K562 (cell line): Measurements from ENCODE around the gene HMGA1. TPM values are rescaled to one million over a fixed set of nuclear protein-coding genes. Genes with fewer than 3 reads are reported as not detected.

Source experiments
- CBFA2T2 ChIP-seq: fragments of 450-650 bp; conservative IDR thresholded peaks from 2 replicates; pipeline ENCODE4 v1.6.1; 2017; ENCODE audit warnings: mild to moderate bottlenecking
- CBFB ChIP-seq: sonication (generic); formaldehyde crosslinking; IDR thresholded peaks from 2 replicates; pipeline ENCODE4 v1.4.0; 2020; ENCODE audit warnings: mild to moderate bottlenecking, missing genetic modification reagents
- CBX2 ChIP-seq: fragments of 200-600 bp; sonication (generic); IDR thresholded peaks from one replicate; pipeline ENCODE4 v1.6.1; 2012; ENCODE audit warnings: mild to moderate bottlenecking, low read length, inconsistent platforms; ENCODE audit not compliant: insufficient read depth, poor library complexity, severe bottlenecking
- CXXC5 ChIP-seq: fragments of 250-450 bp; sonication (Bioruptor Pico); IDR thresholded peaks from 2 replicates; pipeline ENCODE4 v1.8.0; 2022; ENCODE audit warnings: inconsistent platforms, mild to moderate bottlenecking, moderate library complexity
- DMBX1 ChIP-seq: fragments of 250-450 bp; sonication (Bioruptor Pico); IDR thresholded peaks from 2 replicates; pipeline ENCODE4 v1.8.0; 2022; ENCODE audit warnings: inconsistent platforms, mild to moderate bottlenecking, moderate library complexity, borderline replicate concordance
- DPF2 ChIP-seq: fragments of 450-650 bp; IDR thresholded peaks from 2 replicates; pipeline ENCODE4 v1.6.1; 2016
- ELF2 ChIP-seq: fragments of 250-450 bp; sonication (Bioruptor Pico); IDR thresholded peaks from 2 replicates; pipeline ENCODE4 v1.5.0; 2021; ENCODE audit warnings: mild to moderate bottlenecking
- ERF ChIP-seq: fragments of 450-650 bp; formaldehyde crosslinking; IDR thresholded peaks from 2 replicates; pipeline ENCODE4 v1.4.0; 2020; ENCODE audit warnings: mild to moderate bottlenecking, mixed read lengths
- GATA2 ChIP-seq: sonication (generic); formaldehyde crosslinking; IDR thresholded peaks from 2 replicates; pipeline ENCODE4 v1.4.0; 2020; ENCODE audit warnings: mild to moderate bottlenecking, missing genetic modification reagents
- LCOR ChIP-seq: sonication (generic); formaldehyde crosslinking; IDR thresholded peaks from 2 replicates; pipeline ENCODE4 v1.8.0; 2022; ENCODE audit warnings: mild to moderate bottlenecking, missing genetic modification reagents
- MAFG ChIP-seq: fragments of 450-650 bp; conservative IDR thresholded peaks from 2 replicates; pipeline ENCODE4 v1.6.1; 2016; ENCODE audit warnings: missing genetic modification characterization, missing compliant biosample characterization
- MTA2 ChIP-seq: fragments of 450-650 bp; IDR thresholded peaks from 2 replicates; pipeline ENCODE4 v1.6.1; 2016; ENCODE audit warnings: low read depth
- SIN3B ChIP-seq: fragments of 450-650 bp; IDR thresholded peaks from 2 replicates; pipeline ENCODE4 v1.6.1; 2017; ENCODE audit warnings: low read depth, mild to moderate bottlenecking, moderate library complexity
- SPI1 ChIP-seq: IDR thresholded peaks from 2 replicates; pipeline ENCODE4 v1.6.1; 2011; ENCODE audit warnings: low read depth, low read length, control low read depth, borderline replicate concordance
- SREBF2 ChIP-seq: sonication (generic); formaldehyde crosslinking; IDR thresholded peaks from 2 replicates; pipeline ENCODE4 v1.4.0; 2020; ENCODE audit warnings: mild to moderate bottlenecking, missing genetic modification reagents
- ZNF134 ChIP-seq: fragments of 250-450 bp; sonication (Bioruptor Pico); conservative IDR thresholded peaks from 2 replicates; pipeline ENCODE4 v1.4.0; 2020
- ZNF561 ChIP-seq: fragments of 450-650 bp; formaldehyde crosslinking; conservative IDR thresholded peaks from 2 replicates; pipeline ENCODE4 v1.4.0; 2020; ENCODE audit warnings: mild to moderate bottlenecking, moderate library complexity
- polyA plus RNA-seq, 8 experiments: library from polyadenylated mRNA; depleted of rRNA in 4 of 8; stranded (reverse) in 5 of 8; unstranded in 3 of 8; fragments of >200 nt; fragmentation: Nextera tagmentation in 2 of 8; fragmentation: Illumina TruSeq in 1 of 8; extraction: Ambion mirVana in 2 of 8; extraction: Trizol in 1 of 8; gene quantifications; 2 replicates each; pipeline versions ENCODE4 v1.2.1 to v1.2.3, GENCODE V29; 2011 to 2014; ENCODE audit warnings: inconsistent platforms in 1 of 8, missing spikeins in 1 of 8
- total RNA-seq, 7 experiments: library from RNA; depleted of rRNA in 6 of 7; stranded (reverse); fragments of >200 nt in 6 of 7; fragmentation: Illumina TruSeq in 2 of 7; extraction: Trizol in 2 of 7; gene quantifications; 2 replicates each; pipeline versions ENCODE4 v1.2.1 to v1.2.3, GENCODE V29; 2011 to 2021; ENCODE audit warnings: low replicate concordance in 1 of 7
- TF ChIP-seq, protein P1 (sequence below): sonication (generic); formaldehyde crosslinking; IDR thresholded peaks from 2 replicates; pipeline ENCODE4 v1.8.1; 2023; ENCODE audit warnings: mild to moderate bottlenecking, missing genetic modification reagents, moderate library complexity
- TF ChIP-seq, protein P2 (sequence below): fragments of 250-450 bp; sonication (Bioruptor Pico); IDR thresholded peaks from 2 replicates; pipeline ENCODE4 v1.9.0; 2021; ENCODE audit warnings: mild to moderate bottlenecking, inconsistent platforms
- TF ChIP-seq, protein P3 (sequence below): fragments of 250-450 bp; sonication (Bioruptor Pico); IDR thresholded peaks from 2 replicates; pipeline ENCODE4 v1.4.0; 2020
- TF ChIP-seq, protein P4 (sequence below): sonication (generic); formaldehyde crosslinking; IDR thresholded peaks from 2 replicates; pipeline ENCODE4 v1.8.1; 2023; ENCODE audit warnings: mild to moderate bottlenecking, missing genetic modification reagents
- TF ChIP-seq, protein P5 (sequence below), 2 experiments: fragments of 450-650 bp in 1 of 2; sonication (generic) in 1 of 2; formaldehyde crosslinking in 1 of 2; IDR thresholded peaks in 1 of 2; conservative IDR thresholded peaks in 1 of 2; 2 replicates each; pipeline versions ENCODE4 v1.6.1 to v1.8.1; 2016 to 2023; ENCODE audit warnings: mild to moderate bottlenecking in 2 of 2, moderate library complexity in 2 of 2, inconsistent platforms in 1 of 2, missing genetic modification reagents in 1 of 2

HMGA1 gene
- total and polyA plus RNA-seq, 9 of the 15 experiments (the other 6 are each of a cell fraction or from before 2014, with no cell fraction given), result 27.8 to 1,947 (median 594) TPM

DNA sequence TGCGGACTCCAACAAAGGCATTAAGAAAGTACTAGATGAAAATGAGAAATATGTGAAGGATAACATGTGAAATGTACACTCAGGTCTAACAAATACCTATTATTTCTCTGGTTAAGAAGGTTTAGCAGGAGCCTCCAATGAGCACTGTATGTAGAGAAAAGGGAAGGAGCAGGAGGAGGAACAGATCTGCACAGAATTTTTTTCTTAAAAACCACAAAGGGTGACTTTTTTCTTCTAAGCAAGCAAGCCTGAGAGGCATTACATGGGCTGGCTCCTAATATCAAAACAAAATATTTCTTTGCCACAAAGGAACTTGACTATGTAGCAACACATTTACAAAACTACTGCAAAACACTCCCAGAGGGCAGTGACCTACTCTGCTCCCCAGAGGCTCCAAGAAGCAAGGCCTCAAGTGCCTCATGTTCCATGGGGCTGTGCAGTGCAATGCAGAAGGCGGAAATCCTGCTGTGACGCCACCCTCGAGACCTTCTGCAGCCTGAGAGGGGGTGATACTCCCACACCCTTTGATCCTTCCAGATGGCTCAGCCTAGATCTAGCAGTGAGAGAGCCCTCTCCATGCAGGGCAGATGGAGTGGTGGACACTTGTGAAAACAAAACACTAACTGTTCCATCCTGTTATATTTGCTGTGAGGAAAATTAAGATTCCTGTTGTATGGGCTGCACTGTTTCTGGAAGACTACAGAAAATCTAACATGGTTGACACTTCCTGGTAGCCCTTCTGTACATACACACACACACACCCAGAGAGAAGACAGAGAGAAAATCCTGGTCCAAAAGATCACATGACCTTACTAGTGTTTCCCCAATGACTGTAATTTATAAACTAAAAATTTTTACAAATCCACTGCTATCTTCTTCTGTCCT lies 48.1 kb downstream of the HMGA1 start (continued):
- peak; percentile 78 for TF ChIP-seq DPF2
- TF ChIP-seq, protein P1, sequence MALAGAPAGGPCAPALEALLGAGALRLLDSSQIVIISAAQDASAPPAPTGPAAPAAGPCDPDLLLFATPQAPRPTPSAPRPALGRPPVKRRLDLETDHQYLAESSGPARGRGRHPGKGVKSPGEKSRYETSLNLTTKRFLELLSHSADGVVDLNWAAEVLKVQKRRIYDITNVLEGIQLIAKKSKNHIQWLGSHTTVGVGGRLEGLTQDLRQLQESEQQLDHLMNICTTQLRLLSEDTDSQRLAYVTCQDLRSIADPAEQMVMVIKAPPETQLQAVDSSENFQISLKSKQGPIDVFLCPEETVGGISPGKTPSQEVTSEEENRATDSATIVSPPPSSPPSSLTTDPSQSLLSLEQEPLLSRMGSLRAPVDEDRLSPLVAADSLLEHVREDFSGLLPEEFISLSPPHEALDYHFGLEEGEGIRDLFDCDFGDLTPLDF (CRISPR knock-in tag), result no peak
- TF ChIP-seq, protein P2, sequence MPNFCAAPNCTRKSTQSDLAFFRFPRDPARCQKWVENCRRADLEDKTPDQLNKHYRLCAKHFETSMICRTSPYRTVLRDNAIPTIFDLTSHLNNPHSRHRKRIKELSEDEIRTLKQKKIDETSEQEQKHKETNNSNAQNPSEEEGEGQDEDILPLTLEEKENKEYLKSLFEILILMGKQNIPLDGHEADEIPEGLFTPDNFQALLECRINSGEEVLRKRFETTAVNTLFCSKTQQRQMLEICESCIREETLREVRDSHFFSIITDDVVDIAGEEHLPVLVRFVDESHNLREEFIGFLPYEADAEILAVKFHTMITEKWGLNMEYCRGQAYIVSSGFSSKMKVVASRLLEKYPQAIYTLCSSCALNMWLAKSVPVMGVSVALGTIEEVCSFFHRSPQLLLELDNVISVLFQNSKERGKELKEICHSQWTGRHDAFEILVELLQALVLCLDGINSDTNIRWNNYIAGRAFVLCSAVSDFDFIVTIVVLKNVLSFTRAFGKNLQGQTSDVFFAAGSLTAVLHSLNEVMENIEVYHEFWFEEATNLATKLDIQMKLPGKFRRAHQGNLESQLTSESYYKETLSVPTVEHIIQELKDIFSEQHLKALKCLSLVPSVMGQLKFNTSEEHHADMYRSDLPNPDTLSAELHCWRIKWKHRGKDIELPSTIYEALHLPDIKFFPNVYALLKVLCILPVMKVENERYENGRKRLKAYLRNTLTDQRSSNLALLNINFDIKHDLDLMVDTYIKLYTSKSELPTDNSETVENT (CRISPR knock-in tag), result no peak
- TF ChIP-seq CXXC5, result peak; percentile 54
- TF ChIP-seq, protein P3, sequence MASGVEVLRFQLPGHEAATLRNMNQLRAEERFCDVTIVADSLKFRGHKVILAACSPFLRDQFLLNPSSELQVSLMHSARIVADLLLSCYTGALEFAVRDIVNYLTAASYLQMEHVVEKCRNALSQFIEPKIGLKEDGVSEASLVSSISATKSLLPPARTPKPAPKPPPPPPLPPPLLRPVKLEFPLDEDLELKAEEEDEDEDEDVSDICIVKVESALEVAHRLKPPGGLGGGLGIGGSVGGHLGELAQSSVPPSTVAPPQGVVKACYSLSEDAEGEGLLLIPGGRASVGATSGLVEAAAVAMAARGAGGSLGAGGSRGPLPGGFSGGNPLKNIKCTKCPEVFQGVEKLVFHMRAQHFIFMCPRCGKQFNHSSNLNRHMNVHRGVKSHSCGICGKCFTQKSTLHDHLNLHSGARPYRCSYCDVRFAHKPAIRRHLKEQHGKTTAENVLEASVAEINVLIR (CRISPR knock-in tag), result 0 out of 2 replicates have a peak, but pooled peaks have one; percentile 56
- TF ChIP-seq, protein P4, sequence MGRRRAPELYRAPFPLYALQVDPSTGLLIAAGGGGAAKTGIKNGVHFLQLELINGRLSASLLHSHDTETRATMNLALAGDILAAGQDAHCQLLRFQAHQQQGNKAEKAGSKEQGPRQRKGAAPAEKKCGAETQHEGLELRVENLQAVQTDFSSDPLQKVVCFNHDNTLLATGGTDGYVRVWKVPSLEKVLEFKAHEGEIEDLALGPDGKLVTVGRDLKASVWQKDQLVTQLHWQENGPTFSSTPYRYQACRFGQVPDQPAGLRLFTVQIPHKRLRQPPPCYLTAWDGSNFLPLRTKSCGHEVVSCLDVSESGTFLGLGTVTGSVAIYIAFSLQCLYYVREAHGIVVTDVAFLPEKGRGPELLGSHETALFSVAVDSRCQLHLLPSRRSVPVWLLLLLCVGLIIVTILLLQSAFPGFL (CRISPR knock-in tag), result no peak
- TF ChIP-seq MAFG (tag), result no peak
- TF ChIP-seq CBFA2T2, result peak; percentile 91
- 0 out of 2 replicates have a peak, but pooled peaks have one; percentile 29 for TF ChIP-seq LCOR (CRISPR knock-in tag)
- no peak for TF ChIP-seq CBX2
- TF ChIP-seq SPI1, result no peak
- no peak for TF ChIP-seq ZNF134 (CRISPR knock-in tag)
- TF ChIP-seq DMBX1 (CRISPR knock-in tag), result peak; percentile 23; the same call in 1 of the 2 replicates
- TF ChIP-seq, protein P5, sequence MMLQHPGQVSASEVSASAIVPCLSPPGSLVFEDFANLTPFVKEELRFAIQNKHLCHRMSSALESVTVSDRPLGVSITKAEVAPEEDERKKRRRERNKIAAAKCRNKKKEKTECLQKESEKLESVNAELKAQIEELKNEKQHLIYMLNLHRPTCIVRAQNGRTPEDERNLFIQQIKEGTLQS (IDR thresholded peaks at IDR 0.05), result no peak
- TF ChIP-seq, protein P5 (CRISPR knock-in tag; conservative IDR thresholded peaks at IDR 0.05), result no peak
- TF ChIP-seq ZNF561 (CRISPR knock-in tag), result no peak
- peak; percentile 79 for TF ChIP-seq GATA2 (CRISPR knock-in tag)
- TF ChIP-seq MTA2, result peak; percentile 48
- TF ChIP-seq SIN3B, result no peak
- TF ChIP-seq ERF (CRISPR knock-in tag), result no peak
- no peak for TF ChIP-seq SREBF2 (CRISPR knock-in tag)
- TF ChIP-seq CBFB, result no peak
- TF ChIP-seq ELF2 (CRISPR knock-in tag), result no peak
